WERI-Rb-1 (cell line): ENCODE measurements around the gene LILRB4.
"Not testable (repeated sequence)": the region's sequence is repeated elsewhere in the genome, so short reads cannot be mapped to it uniquely, and the experiment has no call there.

Experiments used
- DNase-seq: peaks from one replicate; pipeline ENCODE4 v3.0.0-alpha.2; 2020
- H3K27ac ChIP-seq: fragments of 250-450 bp; sonication (Bioruptor Pico); 2 replicates; pipeline ENCODE4 v1.5.1; 2020; ENCODE audit warnings: mild to moderate bottlenecking, moderate library complexity
- H3K27me3 ChIP-seq: fragments of 250-450 bp; sonication (Bioruptor Pico); 2 replicates; pipeline ENCODE4 v1.5.1; 2021; ENCODE audit warnings: mild to moderate bottlenecking, low read depth, moderate library complexity; ENCODE audit not compliant: insufficient read depth, severe bottlenecking
- H3K36me3 ChIP-seq: fragments of 250-450 bp; sonication (Bioruptor Pico); 2 replicates; pipeline ENCODE4 v1.5.1; 2020; ENCODE audit warnings: mild to moderate bottlenecking, moderate library complexity
- H3K4me3 ChIP-seq: 2 replicates; pipeline ENCODE4 v1.5.1; 2011; ENCODE audit warnings: low read depth, mild to moderate bottlenecking, control low read depth, low read length
- H3K9me3 ChIP-seq: fragments of 250-450 bp; sonication (Bioruptor Pico); 2 replicates; pipeline ENCODE4 v1.5.1; 2021; ENCODE audit warnings: mild to moderate bottlenecking, moderate library complexity; ENCODE audit not compliant: severe bottlenecking
- CTCF ChIP-seq: IDR thresholded peaks from 2 replicates; pipeline ENCODE4 v1.5.1; 2011; ENCODE audit warnings: low read depth, mild to moderate bottlenecking, control low read depth, inconsistent platforms, low read length

Gene LILRB4

GRCh38 chr19:54626757-54627156, 36.0 kb upstream of the LILRB4 start:
- DNase-seq, result no peak
- Histone ChIP-seq H3K36me3 (no peaks in the 10 kb centered on the region), H3K27me3 (peaks cover 38% of the 10 kb centered on the region), H3K9me3 (no peaks in the 10 kb centered on the region), H3K4me3 (no peak overlapping the region), H3K27ac (no peak overlapping the region)
- TF ChIP-seq CTCF, result no peak

- H3K27me3 ChIP-seq, result peaks cover 29% of the 10 kb centered on the region
- not testable (repeated sequence) for H3K9me3 ChIP-seq, H3K27ac ChIP-seq, H3K36me3 ChIP-seq, DNase-seq, H3K4me3 ChIP-seq
These were observed 34.9 kb upstream of the LILRB4 start for GRCh38 chr19:54627912-54628311.

- not testable (repeated sequence) for H3K4me3 ChIP-seq, H3K36me3 ChIP-seq, H3K9me3 ChIP-seq, H3K27ac ChIP-seq, DNase-seq
- peaks cover 34% of the 10 kb centered on the region for H3K27me3 ChIP-seq
These were observed 32.5 kb upstream of the LILRB4 start, which contains the start of gene LILRB1 for GRCh38 chr19:54630262-54630661. TSS of gene LILRB1 (plus strand) at chr19:54630484. CDS start at chr19:54631074, 590 bp downstream.

GRCh38 chr19:54630782-54631181, 32.0 kb upstream of the LILRB4 start:
- Histone ChIP-seq H3K36me3 (no peaks in the 10 kb centered on the region), H3K9me3 (no peaks in the 10 kb centered on the region), H3K27ac (no peak overlapping the region), H3K27me3 (peaks cover 34% of the 10 kb centered on the region), H3K4me3 (no peak overlapping the region)
- DNase-seq, result no peak
- TF ChIP-seq CTCF, result no peak

- H3K27ac ChIP-seq, H3K36me3 ChIP-seq, H3K4me3 ChIP-seq, H3K9me3 ChIP-seq, DNase-seq: not testable (repeated sequence)
- peaks cover 33% of the 10 kb centered on the region for H3K27me3 ChIP-seq
These were observed 31.1 kb upstream of the LILRB4 start for GRCh38 chr19:54631489-54632337.

GRCh38 chr19:54632517-54632916, 30.3 kb upstream of the LILRB4 start:
- not testable (repeated sequence) for DNase-seq, H3K27ac ChIP-seq, H3K36me3 ChIP-seq, H3K9me3 ChIP-seq, H3K4me3 ChIP-seq
- peaks cover 32% of the 10 kb centered on the region for H3K27me3 ChIP-seq

- Histone ChIP-seq H3K4me3 (no peak overlapping the region), H3K36me3 (no peaks in the 10 kb centered on the region), H3K27ac (no peak overlapping the region), H3K27me3 (peaks cover 37% of the 10 kb centered on the region), H3K9me3 (no peaks in the 10 kb centered on the region)
- no peak for DNase-seq
- no peak for TF ChIP-seq CTCF
These were observed 29.4 kb upstream of the LILRB4 start for GRCh38 chr19:54633401-54633800.

GRCh38 chr19:54636081-54636480, 26.7 kb upstream of the LILRB4 start:
- DNase-seq, H3K4me3 ChIP-seq, H3K9me3 ChIP-seq, H3K36me3 ChIP-seq, H3K27ac ChIP-seq: not testable (repeated sequence)
- peaks cover 46% of the 10 kb centered on the region for H3K27me3 ChIP-seq
